Breast epithelium (tissue), 4 donors: ENCODE data around the gene AGPAT3. TPM values are rescaled to one million over a fixed set of nuclear protein-coding genes. Genes with fewer than 3 reads are reported as not detected.

Source experiments
- DNase-seq, 2 donors: peaks; one replicate each; pipeline ENCODE4 v3.0.0-alpha.2; 2019; ENCODE audit warnings: low spot score in 2 of 2
- H3K27ac ChIP-seq, 2 donors: fragments of 200-600 bp; sonication (generic) in 1 of 2; one replicate each; pipeline ENCODE4 v1.5.1; 2016 to 2019; ENCODE audit warnings: mild to moderate bottlenecking in 1 of 2
- H3K27me3 ChIP-seq, 2 donors: fragments of 200-600 bp; sonication (generic) in 1 of 2; one replicate each; pipeline versions ENCODE4 v1.5.1 to v1.6.0; 2017 to 2019; ENCODE audit warnings: control low read depth in 1 of 2, mild to moderate bottlenecking in 1 of 2
- H3K36me3 ChIP-seq: fragments of 200-600 bp; one replicate; pipeline ENCODE4 v1.5.1; 2019
- H3K4me1 ChIP-seq, 2 donors: fragments of 200-600 bp; sonication (generic); one replicate each; pipeline ENCODE4 v1.5.1; 2016 to 2019; ENCODE audit warnings: control low read depth in 1 of 2
- H3K4me3 ChIP-seq, 3 donors: fragments of 200-600 bp; sonication (generic); 1 replicate in 2 of 3; 2 replicates in 1 of 3; pipeline ENCODE4 v1.5.1; 2016 to 2019; ENCODE audit warnings: mild to moderate bottlenecking in 3 of 3, moderate library complexity in 2 of 3
- H3K9me3 ChIP-seq, 2 donors: fragments of 200-600 bp; sonication (generic) in 1 of 2; one replicate each; pipeline ENCODE4 v1.5.1; 2016 to 2019; ENCODE audit warnings: control low read depth in 1 of 2
- POLR2A ChIP-seq: fragments of 450-650 bp; IDR thresholded peaks from one replicate; pipeline ENCODE4 v1.6.1; 2016; ENCODE audit warnings: antibody characterized with exemption, mild to moderate bottlenecking, moderate library complexity
- POLR2AphosphoS5 ChIP-seq, 3 donors: sonication (generic); formaldehyde crosslinking; IDR thresholded peaks; one replicate each; pipeline ENCODE4 v1.6.1; 2017; ENCODE audit warnings: antibody characterized with exemption in 3 of 3
- intact Hi-C: fragments of 100-400 bp; cut with DNase I; formaldehyde crosslinking; loops from one replicate; pipeline ENCODE4 v1.15.1; 2023; ENCODE audit warnings: low total_unique reads
- total RNA-seq, 3 donors: library from RNA; depleted of rRNA; stranded (reverse); fragments of >200 nt; gene quantifications; one replicate each; pipeline ENCODE4 v1.1.0, GENCODE V29; 2016
- TF ChIP-seq, protein P1 (sequence below), 3 donors: fragments of 450-650 bp; IDR thresholded peaks; one replicate each; pipeline ENCODE4 v1.5.1; 2016 to 2017; ENCODE audit warnings: antibody characterized with exemption in 3 of 3, mild to moderate bottlenecking in 3 of 3, moderate library complexity in 3 of 3

The AGPAT3 gene
- total RNA-seq, 3 donors from 2014 or later = 27.2 to 35.8 (median 28.2) TPM

DNA sequence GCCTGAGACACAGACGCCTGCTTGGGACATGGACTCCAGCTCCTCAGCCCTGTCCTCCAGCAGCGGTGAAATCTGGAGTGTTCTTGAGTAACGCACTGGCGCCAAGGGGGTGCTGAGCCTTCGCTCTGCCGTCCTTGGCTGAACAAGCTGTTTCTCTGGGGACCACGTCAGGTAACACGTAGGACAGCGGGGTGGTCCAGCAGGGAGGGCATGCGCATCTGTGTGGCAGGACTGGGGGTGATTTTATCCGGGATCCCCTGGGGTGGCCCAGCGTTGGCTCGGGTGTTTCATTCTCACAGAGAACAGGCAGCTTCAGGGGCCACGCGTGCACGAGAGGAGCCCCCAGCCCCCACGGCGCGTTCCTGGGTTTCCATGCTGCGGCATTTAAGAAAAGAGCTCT, 61.2 kb downstream of the AGPAT3 start:
- H3K36me3 ChIP-seq = no peaks in the 10 kb centered on the region
- intact Hi-C loops = no loop called here
- H3K27ac ChIP-seq = peak overlapping the region in 1 of 2 donors; percentile 45
- no peaks in the 10 kb centered on the region for H3K9me3 ChIP-seq
- peaks cover 0 to 8% of the 10 kb centered on the region in 2 donors for H3K4me1 ChIP-seq
- DNase-seq = no peak
- no peaks in the 10 kb centered on the region for H3K27me3 ChIP-seq
- TF ChIP-seq POLR2A (no peak), POLR2AphosphoS5 (IDR thresholded peaks at IDR 0.05) (no peak)
- TF ChIP-seq, protein P1, sequence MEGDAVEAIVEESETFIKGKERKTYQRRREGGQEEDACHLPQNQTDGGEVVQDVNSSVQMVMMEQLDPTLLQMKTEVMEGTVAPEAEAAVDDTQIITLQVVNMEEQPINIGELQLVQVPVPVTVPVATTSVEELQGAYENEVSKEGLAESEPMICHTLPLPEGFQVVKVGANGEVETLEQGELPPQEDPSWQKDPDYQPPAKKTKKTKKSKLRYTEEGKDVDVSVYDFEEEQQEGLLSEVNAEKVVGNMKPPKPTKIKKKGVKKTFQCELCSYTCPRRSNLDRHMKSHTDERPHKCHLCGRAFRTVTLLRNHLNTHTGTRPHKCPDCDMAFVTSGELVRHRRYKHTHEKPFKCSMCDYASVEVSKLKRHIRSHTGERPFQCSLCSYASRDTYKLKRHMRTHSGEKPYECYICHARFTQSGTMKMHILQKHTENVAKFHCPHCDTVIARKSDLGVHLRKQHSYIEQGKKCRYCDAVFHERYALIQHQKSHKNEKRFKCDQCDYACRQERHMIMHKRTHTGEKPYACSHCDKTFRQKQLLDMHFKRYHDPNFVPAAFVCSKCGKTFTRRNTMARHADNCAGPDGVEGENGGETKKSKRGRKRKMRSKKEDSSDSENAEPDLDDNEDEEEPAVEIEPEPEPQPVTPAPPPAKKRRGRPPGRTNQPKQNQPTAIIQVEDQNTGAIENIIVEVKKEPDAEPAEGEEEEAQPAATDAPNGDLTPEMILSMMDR (IDR thresholded peaks at IDR 0.05) = no peak
- H3K4me3 ChIP-seq = no peak overlapping the region

DNA sequence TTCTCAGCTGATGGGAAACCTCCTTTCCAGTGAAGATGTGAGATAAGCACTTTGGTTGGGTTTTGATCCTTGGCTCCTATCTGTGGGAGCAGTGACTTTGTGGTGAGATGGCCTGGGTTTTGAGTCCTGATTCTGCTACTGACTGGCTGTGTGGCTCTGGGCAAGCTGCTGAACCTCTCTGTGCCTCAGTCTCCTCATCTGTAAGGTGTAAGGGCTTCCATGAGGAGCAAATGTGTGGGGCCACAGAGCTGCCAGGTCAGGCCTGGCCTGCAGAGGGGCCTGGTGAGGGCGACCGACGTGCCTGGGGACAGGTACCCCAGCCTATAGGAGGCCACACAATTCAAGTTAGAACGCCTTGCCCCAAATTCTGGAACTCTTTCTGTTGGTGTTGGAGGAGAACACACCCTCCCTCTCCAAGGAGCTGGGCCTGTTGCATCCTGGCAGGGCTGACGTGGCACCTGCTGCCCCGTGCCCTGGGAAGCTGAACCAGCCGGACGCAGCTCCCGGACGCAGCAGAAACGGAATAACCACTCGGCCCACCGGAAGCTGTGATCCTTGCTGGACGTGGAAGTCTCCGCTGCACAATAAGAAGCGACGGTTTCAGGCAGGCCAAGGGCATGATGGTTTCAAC, 62.7 kb downstream of the AGPAT3 start:
- no peaks in the 10 kb centered on the region for H3K36me3 ChIP-seq
- no peak for TF ChIP-seq POLR2A
- TF ChIP-seq POLR2AphosphoS5 (IDR thresholded peaks at IDR 0.05) = no peak
- TF ChIP-seq, protein P1 (IDR thresholded peaks at IDR 0.05) = no peak
- no peaks in the 10 kb centered on the region for H3K9me3 ChIP-seq
- intact Hi-C loops = no loop called here
- H3K4me3 ChIP-seq = no peak overlapping the region
- H3K4me1 ChIP-seq = peaks cover 0 to 5% of the 10 kb centered on the region in 2 donors
- DNase-seq = no peak
- peak overlapping the region in 1 of 2 donors; percentile 88 for H3K27ac ChIP-seq
- H3K27me3 ChIP-seq = no peaks in the 10 kb centered on the region

GRCh38 chr21:43928222-43929125, 63.5 kb downstream of the AGPAT3 start:
- Histone ChIP-seq H3K9me3 (no peaks in the 10 kb centered on the region), H3K36me3 (no peaks in the 10 kb centered on the region), H3K27me3 (no peaks in the 10 kb centered on the region), H3K27ac (peak overlapping the region; percentile 25 to 88), H3K4me3 (no peak overlapping the region), H3K4me1 (no peaks in the 10 kb centered on the region)
- no peak for DNase-seq
- intact Hi-C loops = no loop called here
- TF ChIP-seq, protein P1 (IDR thresholded peaks at IDR 0.05) = no peak
- TF ChIP-seq POLR2AphosphoS5 (IDR thresholded peaks at IDR 0.05) (no peak), POLR2A (no peak)

DNA sequence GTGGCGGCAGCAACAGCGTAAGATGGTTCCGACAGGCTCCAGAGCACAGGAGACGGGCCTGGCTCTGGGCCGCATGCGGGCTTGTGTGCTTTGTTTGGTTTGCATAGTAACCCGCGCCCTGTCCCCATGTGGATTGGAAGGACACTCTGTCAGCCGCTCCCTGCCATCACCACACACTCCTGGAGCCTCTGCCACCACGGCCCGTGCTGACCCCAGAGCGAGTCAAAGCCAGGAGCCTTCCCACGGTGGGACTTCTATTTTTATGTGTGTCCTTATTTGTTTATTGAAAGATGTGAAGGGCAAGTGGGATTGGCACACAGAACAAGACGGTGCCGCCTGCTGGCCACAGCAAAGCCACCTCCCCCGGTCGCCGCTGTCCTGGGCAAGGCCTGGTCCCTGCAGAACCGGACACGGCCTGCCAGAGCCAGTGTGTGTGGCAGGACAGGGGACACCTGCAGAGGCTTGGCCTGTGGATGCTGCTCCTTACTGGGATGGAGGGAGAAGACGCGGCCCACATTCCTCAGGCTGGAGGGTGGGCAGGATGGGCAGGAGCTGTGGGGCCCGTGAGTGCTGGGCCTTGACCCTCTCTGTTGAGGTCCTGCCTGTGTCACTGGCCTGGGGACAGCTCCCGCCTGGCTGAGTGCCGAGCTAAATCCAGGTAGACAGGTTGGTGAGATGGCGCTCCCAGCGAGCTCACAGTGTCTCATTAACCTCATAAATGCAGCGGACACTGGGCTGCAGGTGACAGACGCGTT, 64.4 kb downstream of the AGPAT3 start:
- DNase-seq = peak in 1 of 2 donors; percentile 80
- H3K4me1 ChIP-seq = no peaks in the 10 kb centered on the region
- H3K27me3 ChIP-seq = no peaks in the 10 kb centered on the region
- TF ChIP-seq POLR2A (no peak), POLR2AphosphoS5 (IDR thresholded peaks at IDR 0.05) (no peak)
- TF ChIP-seq, protein P1 (IDR thresholded peaks at IDR 0.05) = no peak
- H3K9me3 ChIP-seq = no peaks in the 10 kb centered on the region
- H3K4me3 ChIP-seq = no peak overlapping the region
- H3K27ac ChIP-seq = peak overlapping the region; percentile 25 to 88
- no peaks in the 10 kb centered on the region for H3K36me3 ChIP-seq
- intact Hi-C loops = no loop called here
